HG02571 (cell line): ENCODE results near the gene FREM3.
"Not testable (repeated sequence)": the region's sequence is repeated elsewhere in the genome, so short reads cannot be mapped to it uniquely, and the experiment has no call there.

Experiments
- ATAC-seq: cut with Tn5 transposase; IDR thresholded peaks from one replicate; pipeline ENCODE4 v1.9.1; 2021; ENCODE audit warnings: mild to moderate bottlenecking, moderate library complexity; ENCODE audit not compliant: unreplicated experiment

The FREM3 gene

GRCh38 chr4:143586080-143586479 is 114.4 kb downstream of the FREM3 start:
- ATAC-seq: no peak

GRCh38 chr4:143585548-143585947 is 114.9 kb downstream of the FREM3 start:
- ATAC-seq: no peak

- ATAC-seq: no peak
Observed at GRCh38 chr4:143581331-143581946, 119.0 kb downstream of the FREM3 start.

DNA sequence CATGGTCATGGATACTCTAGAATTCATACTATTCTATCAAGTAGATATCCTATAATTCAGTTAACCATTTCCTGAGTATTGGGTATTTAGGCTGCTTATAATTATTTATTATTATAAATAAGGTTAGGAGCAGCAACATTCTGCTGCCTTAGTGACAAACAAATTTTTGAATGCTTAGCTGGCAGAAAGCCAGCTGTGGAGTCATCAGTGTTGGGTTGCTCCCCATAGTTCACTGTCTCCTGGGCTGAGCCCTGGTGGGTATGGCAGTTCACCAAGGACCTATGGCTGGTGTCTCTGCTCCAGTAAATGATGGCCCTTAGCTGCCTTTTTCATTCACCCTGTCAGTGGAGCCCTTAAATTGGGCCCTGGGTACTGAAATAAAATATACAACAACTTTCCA is 125.1 kb downstream of the FREM3 start:
- no peak for ATAC-seq

GRCh38 chr4:143564472-143564871 is 136.0 kb downstream of the FREM3 start:
- ATAC-seq: no peak

DNA sequence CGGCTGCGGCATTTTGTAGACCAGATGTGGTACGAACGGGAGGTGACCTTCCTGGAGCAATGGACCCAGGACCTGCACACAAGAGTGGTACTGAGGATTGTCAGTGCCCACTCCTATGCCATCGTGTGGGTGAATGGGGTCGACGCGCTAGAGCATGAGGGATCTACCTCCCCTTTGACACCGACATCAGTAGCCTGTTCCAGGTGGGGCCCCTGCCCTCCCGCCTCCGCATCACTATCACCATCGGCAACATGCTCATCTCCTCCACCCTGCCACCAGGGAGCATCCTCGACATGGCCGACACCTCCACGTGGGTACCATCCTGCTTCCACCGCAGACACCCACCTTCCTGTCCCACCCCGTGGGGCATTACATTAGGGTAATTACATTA is 140.7 kb downstream of the FREM3 start:
- ATAC-seq: no peak

GRCh38 chr4:143558823-143559756 is 141.4 kb downstream of the FREM3 start:
- ATAC-seq: peak; percentile 90

GRCh38 chr4:143558286-143558685 is 142.2 kb downstream of the FREM3 start:
- no peak for ATAC-seq

DNA sequence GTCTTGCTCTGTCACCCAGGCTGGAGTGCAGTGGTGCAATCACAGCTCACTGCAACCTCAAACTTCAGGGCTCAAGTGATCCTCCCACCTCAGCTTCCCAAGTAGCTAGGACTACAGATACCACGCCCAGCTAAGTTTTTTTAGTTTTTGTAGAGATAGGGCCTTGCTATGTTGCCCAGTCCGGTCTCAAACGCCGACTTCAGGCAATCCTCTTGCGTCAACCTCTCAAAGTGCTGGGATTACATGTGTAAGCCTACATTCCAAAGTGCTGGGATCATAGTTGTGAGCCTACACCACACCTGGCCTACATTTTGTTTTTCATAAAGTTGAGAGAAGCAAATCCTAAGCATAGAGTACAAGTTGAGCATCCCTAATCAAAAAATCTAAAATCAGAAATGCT is 144.8 kb downstream of the FREM3 start:
- ATAC-seq: no peak

DNA sequence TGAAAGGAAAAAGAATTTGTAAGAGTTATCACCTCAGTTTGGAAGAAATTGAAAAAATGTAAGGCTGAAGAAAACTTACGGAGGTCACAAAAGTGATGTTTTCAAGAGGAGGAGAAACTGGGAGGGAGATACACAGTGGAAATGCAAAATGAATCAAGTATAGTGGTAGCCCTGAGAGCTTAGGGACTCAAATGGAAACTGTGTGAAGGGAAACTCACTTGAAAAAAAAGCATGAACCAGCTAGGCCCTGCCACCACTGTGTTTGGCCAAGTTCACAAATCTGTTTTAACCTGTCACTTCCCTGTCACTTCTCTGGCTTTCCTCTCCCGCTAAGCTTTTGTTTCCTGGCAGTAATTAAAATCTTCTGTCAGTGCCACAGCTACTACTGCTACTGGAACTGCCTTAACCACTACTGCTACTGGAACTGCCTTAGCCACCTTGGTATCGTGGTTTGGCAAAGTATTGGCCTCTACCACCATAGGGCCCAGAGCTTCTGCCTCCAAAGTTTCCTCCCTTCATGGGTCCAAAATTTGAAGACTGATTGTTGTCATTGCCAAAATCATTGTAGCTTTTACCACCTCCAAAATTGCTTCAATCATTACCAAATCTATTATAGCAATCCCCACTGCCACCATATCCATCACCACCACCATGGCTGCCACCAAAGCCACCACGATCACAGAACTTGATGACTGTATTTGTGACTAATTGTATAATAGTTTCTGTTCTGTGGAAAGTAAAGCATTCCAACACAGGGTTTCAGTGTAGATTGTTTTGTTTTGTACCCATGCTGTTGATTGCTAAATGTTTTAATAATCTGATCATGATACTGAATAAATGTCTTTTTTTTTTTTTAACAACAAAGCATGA is 145.5 kb downstream of the FREM3 start:
- peak; percentile 63 for ATAC-seq

GRCh38 chr4:143549928-143550327 is 150.5 kb downstream of the FREM3 start:
- ATAC-seq: no peak

GRCh38 chr4:143539670-143540023 is 160.8 kb downstream of the FREM3 start:
- ATAC-seq: no peak

GRCh38 chr4:143538979-143539669 is 161.4 kb downstream of the FREM3 start:
- no peak for ATAC-seq

DNA sequence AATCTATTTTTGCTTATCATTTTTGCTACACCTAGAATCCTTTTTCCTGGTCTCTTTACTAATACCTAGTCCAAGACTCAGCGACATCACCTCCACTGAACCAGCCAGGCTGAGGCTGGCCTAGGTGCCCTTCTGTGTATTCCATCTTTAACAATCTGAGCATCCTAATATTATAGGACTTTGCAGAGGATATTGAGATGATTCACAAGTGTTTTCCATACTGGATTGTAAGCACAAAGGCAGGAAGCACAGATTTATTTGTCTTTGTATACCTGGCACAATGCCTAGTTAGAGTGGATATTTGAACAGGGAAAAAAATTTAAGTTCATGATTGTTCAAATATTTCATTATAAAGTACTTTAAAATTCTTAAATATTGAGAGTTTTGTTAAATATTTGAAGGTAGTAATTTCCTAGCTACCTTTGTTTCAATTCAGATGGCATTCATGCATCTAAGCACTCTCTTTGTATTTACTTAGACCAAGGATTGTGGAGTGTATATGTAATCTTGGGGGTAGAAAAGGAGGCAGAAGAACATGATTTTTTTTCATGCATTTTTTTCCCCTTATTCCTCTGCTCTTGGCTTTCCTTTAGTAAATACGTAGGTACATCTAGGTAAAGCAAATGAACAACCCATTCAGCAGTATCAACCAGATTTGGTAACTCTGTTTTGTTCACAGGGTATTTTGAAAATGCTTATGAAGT is 168.5 kb downstream of the FREM3 start:
- ATAC-seq: no peak

DNA sequence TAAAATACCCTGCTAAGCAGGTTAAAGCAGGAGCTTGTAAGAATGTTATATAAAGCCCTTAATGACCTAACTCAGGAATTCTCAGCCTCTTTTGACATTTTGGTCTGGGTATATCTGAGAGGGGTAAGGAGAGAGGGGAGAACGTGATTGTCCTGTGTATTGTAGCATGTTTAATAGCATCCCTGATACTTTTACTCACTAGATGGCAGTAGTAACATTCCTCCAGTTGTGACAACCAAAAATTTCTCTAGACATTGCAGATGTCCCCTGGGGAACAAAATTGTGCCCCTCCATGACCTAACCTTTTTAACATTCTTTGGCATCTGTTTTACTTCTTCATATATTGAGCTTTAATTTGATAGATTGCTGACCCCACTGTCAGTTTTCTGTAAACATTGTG is 169.1 kb downstream of the FREM3 start:
- ATAC-seq: no peak

GRCh38 chr4:143528046-143528445 is 172.4 kb downstream of the FREM3 start:
- ATAC-seq: not testable (repeated sequence)
